ENCODE results near the gene TLX3.
"Not testable (repeated sequence)": the region's sequence is repeated elsewhere in the genome, so short reads cannot be mapped to it uniquely, and the experiment has no call there.

The TLX3 gene

GRCh38 chr5:171291371-171291770 lies 17.7 kb upstream of the TLX3 start:
- TF ChIP-seq TCF4 (CRISPR knock-in tag; IDR thresholded peaks at IDR 0.05; ENCODE audit: borderline replicate concordance) (no peak), ZNF70 (CRISPR knock-in tag; IDR thresholded peaks at IDR 0.05) (no peak), ZNF8 (CRISPR knock-in tag; IDR thresholded peaks at IDR 0.05) (no peak), ISL1 (CRISPR knock-in tag; IDR thresholded peaks at IDR 0.05) (no peak), PATZ1 (CRISPR knock-in tag; IDR thresholded peaks at IDR 0.05; ENCODE audit: borderline replicate concordance) (no peak), OSR1 (CRISPR knock-in tag; IDR thresholded peaks at IDR 0.05) (no peak), ARNTL (CRISPR knock-in tag; IDR thresholded peaks at IDR 0.05; ENCODE audit: borderline replicate concordance, low read depth) (no peak)
- no peak for ATAC-seq

- peak; percentile 58 for ATAC-seq
- peak; percentile 56; the same call in 1 of the 2 replicates for TF ChIP-seq PATZ1 (CRISPR knock-in tag; IDR thresholded peaks at IDR 0.05; ENCODE audit: borderline replicate concordance)
- no peak for TF ChIP-seq ZNF565 (CRISPR knock-in tag; conservative IDR thresholded peaks at IDR 0.05; ENCODE audit: low read depth)
- no peak for TF ChIP-seq CSRNP3 (CRISPR knock-in tag; IDR thresholded peaks at IDR 0.05)
- no peak for TF ChIP-seq TSHZ2 (CRISPR knock-in tag; IDR thresholded peaks at IDR 0.05)
- 0 out of 2 replicates have a peak, but pooled peaks have one; percentile 20 for TF ChIP-seq ISL1 (CRISPR knock-in tag; IDR thresholded peaks at IDR 0.05)
- no peak for TF ChIP-seq RARB (CRISPR knock-in tag; IDR thresholded peaks at IDR 0.05)
- no peak for TF ChIP-seq ZNF70 (CRISPR knock-in tag; IDR thresholded peaks at IDR 0.05)
- no peak for TF ChIP-seq BACH2 (CRISPR knock-in tag; IDR thresholded peaks at IDR 0.05; ENCODE audit: borderline replicate concordance)
- no peak for TF ChIP-seq GLIS3 (CRISPR knock-in tag; IDR thresholded peaks at IDR 0.05)
- TF ChIP-seq OSR1 (CRISPR knock-in tag; IDR thresholded peaks at IDR 0.05) = no peak
- no peak for TF ChIP-seq PPARA (CRISPR knock-in tag; IDR thresholded peaks at IDR 0.05; ENCODE audit: borderline replicate concordance)
- TF ChIP-seq TCF4 (CRISPR knock-in tag; IDR thresholded peaks at IDR 0.05; ENCODE audit: borderline replicate concordance) = no peak
- no peak for TF ChIP-seq TOX (CRISPR knock-in tag; IDR thresholded peaks at IDR 0.05; ENCODE audit: borderline replicate concordance)
- no peak for TF ChIP-seq POU6F1 (CRISPR knock-in tag; IDR thresholded peaks at IDR 0.05; ENCODE audit: borderline replicate concordance, low read depth)
- no peak for TF ChIP-seq SNAI2 (CRISPR knock-in tag; IDR thresholded peaks at IDR 0.05)
- no peak for TF ChIP-seq CSDC2 (CRISPR knock-in tag; IDR thresholded peaks at IDR 0.05)
- TF ChIP-seq ZNF8 (CRISPR knock-in tag; IDR thresholded peaks at IDR 0.05) = no peak
- TF ChIP-seq ZFP3 (CRISPR knock-in tag; IDR thresholded peaks at IDR 0.05) = no peak
These were observed 13.7 kb upstream of the TLX3 start for GRCh38 chr5:171295299-171295698.

- ATAC-seq = peak; percentile 41; the same call in 2 of the 3 replicates
These were observed 13.2 kb upstream of the TLX3 start for GRCh38 chr5:171295801-171296200.

GRCh38 chr5:171297941-171298340 lies 11.1 kb upstream of the TLX3 start:
- not testable (repeated sequence) for ATAC-seq

More at GRCh38 chr5:171295801-171296200, 13.2 kb upstream of the TLX3 start:
- TF ChIP-seq RARB (CRISPR knock-in tag; IDR thresholded peaks at IDR 0.05) (no peak), CREB5 (CRISPR knock-in tag; IDR thresholded peaks at IDR 0.05; ENCODE audit: low read depth) (no peak), PPARA (CRISPR knock-in tag; IDR thresholded peaks at IDR 0.05; ENCODE audit: borderline replicate concordance) (no peak), ISL1 (CRISPR knock-in tag; IDR thresholded peaks at IDR 0.05) (no peak), ZFP3 (CRISPR knock-in tag; IDR thresholded peaks at IDR 0.05) (no peak), ZC3H10 (CRISPR knock-in tag; IDR thresholded peaks at IDR 0.05) (no peak), TOX (CRISPR knock-in tag; IDR thresholded peaks at IDR 0.05; ENCODE audit: borderline replicate concordance) (no peak), OSR1 (CRISPR knock-in tag; IDR thresholded peaks at IDR 0.05) (no peak)
